ENCODE data around the gene NSMF. TPM values are rescaled to one million over a fixed set of nuclear protein-coding genes. Genes with fewer than 3 reads are reported as not detected.
"Not testable (repeated sequence)": the region's sequence is repeated elsewhere in the genome, so short reads cannot be mapped to it uniquely, and the experiment has no call there.

Gene NSMF
- total RNA-seq, 1 donor from 2014 or later, result 20.7 TPM

- DNase-seq, result peak; percentile 14
- no peaks in the 10 kb centered on the region for H3K36me3 ChIP-seq
- peaks cover 17% of the 10 kb centered on the region for H3K9me3 ChIP-seq
- no peak for ATAC-seq
- no peak overlapping the region for H3K4me3 ChIP-seq
- TF ChIP-seq CTCF (IDR thresholded peaks at IDR 0.05), result no peak
- no peak overlapping the region for H3K27ac ChIP-seq
- H3K27me3 ChIP-seq (ENCODE audit: low read depth), result no peaks in the 10 kb centered on the region
- intact Hi-C loops (cut with DNase I), result no loop called here
- H3K4me1 ChIP-seq, result no peaks in the 10 kb centered on the region
Observed at GRCh38 chr9:137474271-137474670, 15.1 kb upstream of the NSMF start.

GRCh38 chr9:137470785-137471184 lies 11.7 kb upstream of the NSMF start:
- Histone ChIP-seq H3K36me3 (no peaks in the 10 kb centered on the region), H3K4me1 (no peaks in the 10 kb centered on the region), H3K27me3 (ENCODE audit: low read depth) (no peaks in the 10 kb centered on the region), H3K9me3 (peaks cover 8% of the 10 kb centered on the region), H3K27ac (no peak overlapping the region), H3K4me3 (no peak overlapping the region)
- DNase-seq, result no peak
- intact Hi-C loops (cut with DNase I), result no loop called here
- ATAC-seq, result no peak
- no peak for TF ChIP-seq CTCF (IDR thresholded peaks at IDR 0.05)

DNA sequence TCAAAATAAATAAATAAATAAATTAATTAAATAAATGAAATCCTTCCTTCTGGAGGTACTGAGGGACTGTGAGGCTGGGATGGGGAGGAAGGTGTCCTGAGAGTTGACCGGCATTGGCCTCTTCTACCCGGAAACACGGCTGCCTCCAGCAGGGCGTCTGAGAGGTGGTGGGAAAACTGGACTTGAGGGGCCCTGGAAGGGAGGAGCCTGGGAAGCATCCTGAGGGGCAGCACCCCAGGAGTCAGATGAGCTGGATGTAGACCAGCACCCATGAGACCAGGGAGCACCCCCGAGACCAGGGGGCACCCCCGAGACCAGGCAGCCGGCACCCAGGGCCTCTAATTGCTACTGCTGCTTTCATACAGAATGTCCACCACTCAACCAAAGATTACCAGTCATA lies 8.8 kb upstream of the NSMF start:
- intact Hi-C loops (cut with DNase I), result no loop called here
- no peak for DNase-seq
- no peak for TF ChIP-seq CTCF (IDR thresholded peaks at IDR 0.05)
- Histone ChIP-seq H3K9me3 (no peaks in the 10 kb centered on the region), H3K27ac (no peak overlapping the region), H3K4me3 (no peak overlapping the region), H3K4me1 (no peaks in the 10 kb centered on the region), H3K36me3 (no peaks in the 10 kb centered on the region), H3K27me3 (ENCODE audit: low read depth) (no peaks in the 10 kb centered on the region)
- no peak for ATAC-seq

GRCh38 chr9:137467161-137467581 lies 8.0 kb upstream of the NSMF start:
- Histone ChIP-seq H3K36me3 (no peaks in the 10 kb centered on the region), H3K27me3 (ENCODE audit: low read depth) (no peaks in the 10 kb centered on the region), H3K4me1 (no peaks in the 10 kb centered on the region), H3K27ac (no peak overlapping the region), H3K4me3 (no peak overlapping the region), H3K9me3 (no peaks in the 10 kb centered on the region)
- ATAC-seq, result no peak
- DNase-seq, result no peak
- intact Hi-C loops (cut with DNase I), result no loop called here
- no peak for TF ChIP-seq CTCF (IDR thresholded peaks at IDR 0.05)

- H3K36me3 ChIP-seq; H3K4me1 ChIP-seq; DNase-seq; H3K27me3 ChIP-seq (ENCODE audit: low read depth); H3K27ac ChIP-seq; H3K9me3 ChIP-seq; H3K4me3 ChIP-seq; intact Hi-C loops (cut with DNase I); ATAC-seq: not testable (repeated sequence)
Observed at GRCh38 chr9:137466389-137467085, 7.4 kb upstream of the NSMF start.

GRCh38 chr9:137465720-137466388 lies 6.7 kb upstream of the NSMF start:
- Histone ChIP-seq H3K27me3 (ENCODE audit: low read depth) (no peaks in the 10 kb centered on the region), H3K4me3 (no peak overlapping the region), H3K36me3 (no peaks in the 10 kb centered on the region), H3K9me3 (no peaks in the 10 kb centered on the region), H3K4me1 (no peaks in the 10 kb centered on the region), H3K27ac (no peak overlapping the region)
- no peak for TF ChIP-seq CTCF (IDR thresholded peaks at IDR 0.05)
- peak; percentile 25 for DNase-seq
- intact Hi-C loops (cut with DNase I), result no loop called here
- no peak for ATAC-seq
